Gastrocnemius medialis (tissue), 4 donors: Measurements from ENCODE around the gene NCOA6. TPM values are rescaled to one million over a fixed set of nuclear protein-coding genes. Genes with fewer than 3 reads are reported as not detected.

Source experiments
- ATAC-seq, 2 donors: fragments of 150-250 bp; one replicate each; pipeline ENCODE4 v1.9.1; 2016
- DNase-seq, 2 donors: peaks; one replicate each; pipeline ENCODE4 v3.0.0-alpha.2; 2019
- H3K27ac ChIP-seq, 4 donors: fragments of 200-600 bp; sonication (generic); 1 replicate in 1 of 4; 2 replicates in 3 of 4; pipeline ENCODE4 v1.5.1; 2016 to 2018; ENCODE audit warnings: mild to moderate bottlenecking in 2 of 4, moderate library complexity in 1 of 4
- H3K27me3 ChIP-seq, 3 donors: fragments of 200-600 bp; sonication (generic) in 2 of 3; 1 replicate in 1 of 3; 2 replicates in 2 of 3; pipeline versions ENCODE4 v1.5.1 to v1.6.0; 2016 to 2019; ENCODE audit warnings: mild to moderate bottlenecking in 1 of 3, moderate library complexity in 1 of 3
- H3K36me3 ChIP-seq, 2 donors: fragments of 200-600 bp; sonication (generic) in 1 of 2; one replicate each; pipeline ENCODE4 v1.5.1; 2017 to 2018
- H3K4me1 ChIP-seq, 2 donors: fragments of 200-600 bp; sonication (generic) in 1 of 2; one replicate each; pipeline ENCODE4 v1.5.1; 2016 to 2017; ENCODE audit warnings: mild to moderate bottlenecking in 2 of 2
- H3K4me3 ChIP-seq, 4 donors: fragments of 200-600 bp; sonication (generic) in 3 of 4; 1 replicate in 1 of 4; 2 replicates in 3 of 4; pipeline ENCODE4 v1.5.1; 2016 to 2019; ENCODE audit warnings: mild to moderate bottlenecking in 2 of 4
- H3K9me3 ChIP-seq, 3 donors: fragments of 200-600 bp; sonication (generic) in 2 of 3; 1 replicate in 1 of 3; 2 replicates in 2 of 3; pipeline ENCODE4 v1.5.1; 2016 to 2019
- CTCF ChIP-seq, 5 experiments: fragments of 450-650 bp in 3 of 5; fragments of 200-600 bp in 2 of 5; sonication (generic) in 2 of 5; IDR thresholded peaks in 4 of 5; conservative IDR thresholded peaks in 1 of 5; 1 replicate in 4 of 5; 2 replicates in 1 of 5; pipeline ENCODE4 v1.5.1; 2016 to 2019; ENCODE audit warnings: antibody characterized with exemption in 5 of 5, mild to moderate bottlenecking in 3 of 5, moderate library complexity in 3 of 5
- POLR2A ChIP-seq, 2 donors: fragments of 450-650 bp; IDR thresholded peaks; one replicate each; pipeline ENCODE4 v1.6.1; 2017; ENCODE audit warnings: antibody characterized with exemption in 2 of 2, mild to moderate bottlenecking in 2 of 2, moderate library complexity in 2 of 2
- in situ Hi-C, 4 donors: fragments of 200-750 bp; cut with MboI; loops; one replicate each; pipeline versions ENCODE4 v1.15.0 to v1.8.0; 2017; ENCODE audit warnings: low sequenced_read_pairs in 4 of 4
- intact Hi-C: fragments of 100-400 bp; cut with DNase I; formaldehyde crosslinking; loops from one replicate; pipeline ENCODE4 v1.15.1; 2023; ENCODE audit warnings: low total_unique reads
- total RNA-seq, 4 donors: library from RNA; depleted of rRNA; stranded (reverse); fragments of >200 nt; gene quantifications; one replicate each; pipeline versions ENCODE4 v1.1.0 to v1.2.3, GENCODE V29; 2016

The NCOA6 gene
- total RNA-seq, 4 donors from 2014 or later = 10.9 to 12.7 (median 11.6) TPM

- Histone ChIP-seq H3K4me3 (no peak overlapping the region), H3K9me3 (no peaks in the 10 kb centered on the region)
- no peak for ATAC-seq
Observed at GRCh38 chr20:34673412-34673811, 152.0 kb downstream of the NCOA6 start.

GRCh38 chr20:34669094-34669493 lies 156.4 kb downstream of the NCOA6 start:
- H3K4me1 ChIP-seq = no peaks in the 10 kb centered on the region
- no peak overlapping the region for H3K27ac ChIP-seq
- ATAC-seq (no peak), DNase-seq (no peak)
- no peak overlapping the region for H3K4me3 ChIP-seq
- H3K36me3 ChIP-seq = no peaks in the 10 kb centered on the region
- no peak for TF ChIP-seq CTCF (IDR thresholded peaks at IDR 0.05 in 4 of 5, conservative IDR thresholded peaks at IDR 0.05 in 1 of 5)
- no peak for TF ChIP-seq POLR2A (IDR thresholded peaks at IDR 0.05)
- no peaks in the 10 kb centered on the region for H3K27me3 ChIP-seq
- in situ Hi-C loops (no loop called here), intact Hi-C loops (no loop called here)
- H3K9me3 ChIP-seq = no peaks in the 10 kb centered on the region

More at GRCh38 chr20:34673412-34673811, 152.0 kb downstream of the NCOA6 start:
- Histone ChIP-seq H3K27ac (no peak overlapping the region), H3K4me1 (peaks cover 9% of the 10 kb centered on the region in 2 donors), H3K36me3 (no peaks in the 10 kb centered on the region), H3K27me3 (no peaks in the 10 kb centered on the region)
- no peak for DNase-seq
- TF ChIP-seq CTCF (IDR thresholded peaks at IDR 0.05 in 4 of 5, conservative IDR thresholded peaks at IDR 0.05 in 1 of 5) (no peak), POLR2A (IDR thresholded peaks at IDR 0.05) (no peak)
- intact Hi-C loops = no loop called here
- in situ Hi-C loops = loop anchor here in 1 of 4 donors (5.0 kb wide), 1 partner anchor 39 kb away; no protein-coding TSS in a partner anchor

Other genes with a start within 250 kb of the NCOA6 start
- gene PIGU, start 148.6 kb downstream of the NCOA6 start, total RNA-seq = 10 to 100 TPM; 12.8 to 14.1 (median 13.7) TPM
- 10 to 100 TPM in 2 of 4 donors, 1 to 10 TPM in 2; 2.9 to 26.7 (median 11.1) TPM for gene TP53INP2, start 121.3 kb downstream of the NCOA6 start, total RNA-seq
- 10 to 100 TPM; 11.4 to 54.2 (median 15.4) TPM for gene GGT7, start 47.2 kb upstream of the NCOA6 start, total RNA-seq
- 10 to 100 TPM; 70.5 to 94.7 (median 88.1) TPM for gene ACSS2, start 51.0 kb upstream of the NCOA6 start, total RNA-seq
- 10 to 100 TPM; 14.1 to 33.0 (median 23.8) TPM for gene GSS, start 130.2 kb upstream of the NCOA6 start, total RNA-seq
- gene MYH7B, start 130.2 kb upstream of the NCOA6 start, total RNA-seq = 1 to 10 TPM; 1.6 to 8.5 (median 3.3) TPM